B cell (primary cell): ENCODE results near the gene A1BG.

Source experiments
- EZH2 ChIP-seq: IDR thresholded peaks from 2 replicates; pipeline ENCODE4 v1.6.1; 2012; ENCODE audit warnings: borderline replicate concordance, low read depth, mild to moderate bottlenecking, moderate library complexity, low read length; ENCODE audit not compliant: insufficient read depth, poor library complexity, severe bottlenecking
- TF ChIP-seq, protein P1 (sequence below): fragments of 200-600 bp; IDR thresholded peaks from one replicate; pipeline ENCODE4 v1.8.0; 2022; ENCODE audit warnings: antibody characterized with exemption, mild to moderate bottlenecking

DNA sequence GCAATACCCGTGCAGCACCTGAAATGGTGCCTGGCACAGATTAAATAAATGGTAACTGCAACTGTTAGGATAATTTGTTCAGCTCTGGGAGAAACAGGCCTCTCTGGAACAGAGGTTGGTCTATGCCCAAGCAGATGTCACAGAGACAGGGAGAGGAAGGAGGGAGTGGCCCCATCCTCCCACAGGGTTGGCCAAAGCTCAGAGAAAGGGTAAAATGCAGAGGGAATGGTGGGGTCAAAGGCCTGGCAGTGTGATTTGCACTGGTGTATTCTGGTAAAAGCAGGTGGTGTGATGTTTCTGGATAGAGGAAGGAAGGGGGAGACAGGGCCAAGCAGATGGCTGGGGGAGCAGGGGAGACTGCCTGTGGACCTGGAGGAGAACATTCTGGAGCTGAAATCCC, 17.1 kb downstream of the A1BG start:
- TF ChIP-seq, protein P1, sequence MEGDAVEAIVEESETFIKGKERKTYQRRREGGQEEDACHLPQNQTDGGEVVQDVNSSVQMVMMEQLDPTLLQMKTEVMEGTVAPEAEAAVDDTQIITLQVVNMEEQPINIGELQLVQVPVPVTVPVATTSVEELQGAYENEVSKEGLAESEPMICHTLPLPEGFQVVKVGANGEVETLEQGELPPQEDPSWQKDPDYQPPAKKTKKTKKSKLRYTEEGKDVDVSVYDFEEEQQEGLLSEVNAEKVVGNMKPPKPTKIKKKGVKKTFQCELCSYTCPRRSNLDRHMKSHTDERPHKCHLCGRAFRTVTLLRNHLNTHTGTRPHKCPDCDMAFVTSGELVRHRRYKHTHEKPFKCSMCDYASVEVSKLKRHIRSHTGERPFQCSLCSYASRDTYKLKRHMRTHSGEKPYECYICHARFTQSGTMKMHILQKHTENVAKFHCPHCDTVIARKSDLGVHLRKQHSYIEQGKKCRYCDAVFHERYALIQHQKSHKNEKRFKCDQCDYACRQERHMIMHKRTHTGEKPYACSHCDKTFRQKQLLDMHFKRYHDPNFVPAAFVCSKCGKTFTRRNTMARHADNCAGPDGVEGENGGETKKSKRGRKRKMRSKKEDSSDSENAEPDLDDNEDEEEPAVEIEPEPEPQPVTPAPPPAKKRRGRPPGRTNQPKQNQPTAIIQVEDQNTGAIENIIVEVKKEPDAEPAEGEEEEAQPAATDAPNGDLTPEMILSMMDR: no peak
- no peak for TF ChIP-seq EZH2
